HG03520 (cell line): ENCODE measurements around the gene DUSP23.

ENCODE experiments used
- ATAC-seq: cut with Tn5 transposase; IDR thresholded peaks from one replicate; pipeline ENCODE4 v1.9.1; 2021; ENCODE audit warnings: mild to moderate bottlenecking, moderate library complexity; ENCODE audit not compliant: unreplicated experiment

Gene DUSP23

DNA sequence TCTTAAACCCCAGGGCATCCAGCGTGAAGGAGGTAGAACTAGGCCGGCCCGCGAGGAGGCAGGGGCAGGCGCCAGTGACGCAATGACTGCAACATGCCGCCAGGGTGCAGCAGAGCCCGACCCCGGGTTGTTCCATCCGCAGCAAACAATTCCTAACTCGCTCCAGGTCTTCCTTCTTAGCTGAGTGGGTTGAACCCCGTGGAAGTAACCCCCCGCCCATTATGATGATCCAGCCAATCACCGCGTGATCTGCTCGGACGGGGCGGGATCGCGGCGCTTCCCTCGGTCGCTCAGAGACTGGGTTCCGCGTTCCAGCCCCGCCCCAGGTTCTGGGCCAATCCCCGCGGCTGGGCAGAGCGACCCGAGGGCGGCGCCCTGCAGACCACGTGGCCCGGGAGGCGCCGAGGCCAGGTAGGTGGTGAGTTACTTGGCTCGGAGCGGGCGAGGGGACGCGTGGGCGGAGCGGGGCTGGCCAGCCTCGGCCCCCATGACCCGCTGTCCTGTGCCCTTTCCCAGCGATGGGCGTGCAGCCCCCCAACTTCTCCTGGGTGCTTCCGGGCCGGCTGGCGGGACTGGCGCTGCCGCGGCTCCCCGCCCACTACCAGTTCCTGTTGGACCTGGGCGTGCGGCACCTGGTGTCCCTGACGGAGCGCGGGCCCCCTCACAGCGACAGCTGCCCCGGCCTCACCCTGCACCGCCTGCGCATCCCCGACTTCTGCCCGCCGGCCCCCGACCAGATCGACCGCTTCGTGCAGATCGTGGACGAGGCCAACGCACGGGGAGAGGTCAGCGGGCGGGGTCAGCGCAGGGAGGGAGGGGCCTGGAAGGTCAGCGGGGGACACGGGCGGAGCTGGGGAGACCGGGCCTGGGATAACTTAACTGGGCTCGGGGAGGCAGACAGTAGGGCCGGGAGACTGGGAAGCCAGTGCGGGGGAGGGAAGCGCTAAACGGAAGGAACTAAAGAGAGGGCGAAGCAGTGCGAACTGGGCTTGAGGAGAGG, at the start of gene DUSP23:
Gene DUSP23, plus strand, starts transcription at position 380 of the 1,000 bp plus-strand sequence. Its CDS starts 139 bp downstream, at position 519.
- peak; percentile 98 for ATAC-seq

DNA sequence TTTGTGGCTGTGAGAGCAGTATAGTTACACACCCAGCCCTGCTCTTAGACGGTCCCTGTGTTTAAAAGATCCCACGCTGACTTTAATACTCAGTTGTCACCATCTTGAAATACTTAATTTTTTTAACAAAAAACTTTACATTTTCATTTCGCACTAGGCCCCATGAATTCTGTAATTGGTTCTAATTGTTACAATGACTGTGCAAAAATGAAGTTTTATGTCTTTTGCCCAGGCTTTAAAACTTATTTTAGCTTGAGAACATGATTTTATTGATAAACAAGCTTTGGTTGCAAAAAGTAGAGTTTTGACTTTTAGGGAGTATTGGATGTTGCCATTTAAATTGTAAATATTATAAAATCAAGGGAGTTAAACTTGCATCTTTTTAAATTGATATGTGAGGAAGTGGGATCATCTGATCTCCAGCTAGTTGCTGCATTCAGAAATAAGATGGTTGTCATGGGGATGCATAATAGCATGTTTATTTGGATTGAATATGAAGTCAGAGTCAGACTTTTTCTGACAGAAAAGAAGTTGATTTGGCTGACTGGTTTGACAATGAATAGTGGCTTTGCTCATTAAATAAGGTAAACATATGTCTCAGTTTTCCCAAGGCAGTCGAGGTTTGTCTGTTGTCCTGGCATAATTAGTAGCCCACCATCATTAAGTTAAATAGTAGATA, 43.4 kb upstream of the DUSP23 start:
- no peak for ATAC-seq

DNA sequence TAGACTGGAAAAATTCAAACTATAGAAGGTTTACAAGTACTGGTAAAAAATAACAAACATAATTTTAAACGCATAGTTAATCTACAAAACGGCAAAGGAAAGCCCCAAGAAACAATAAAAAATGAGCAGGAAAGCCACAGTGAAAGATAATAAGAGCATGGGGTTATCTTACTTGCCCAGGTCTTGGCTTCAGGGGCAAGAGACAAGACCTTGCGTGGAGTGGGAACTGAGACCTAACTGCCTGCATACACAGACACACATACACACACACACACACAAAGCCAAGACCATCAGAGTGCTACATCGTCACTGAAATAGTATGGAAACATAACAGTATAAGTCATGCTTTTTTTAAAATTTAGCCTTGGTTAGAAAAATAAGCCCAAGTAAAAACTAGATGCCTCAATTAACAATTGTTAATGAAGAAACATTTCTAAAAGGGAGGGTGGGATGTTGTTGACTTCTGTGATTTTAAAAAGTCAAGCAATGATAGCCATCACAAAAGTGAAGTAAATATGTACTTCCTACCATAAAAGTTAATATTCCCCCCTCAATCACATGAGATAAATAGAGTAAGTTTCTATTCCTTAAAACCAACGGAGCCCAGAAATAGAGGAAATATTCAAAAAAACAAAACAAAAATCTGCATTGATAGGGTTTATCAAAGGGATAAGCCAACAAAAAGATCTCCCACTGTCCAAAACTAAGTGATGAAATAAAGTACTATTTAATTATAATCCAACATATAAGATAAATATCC, 36.9 kb upstream of the DUSP23 start:
- ATAC-seq = no peak

DNA sequence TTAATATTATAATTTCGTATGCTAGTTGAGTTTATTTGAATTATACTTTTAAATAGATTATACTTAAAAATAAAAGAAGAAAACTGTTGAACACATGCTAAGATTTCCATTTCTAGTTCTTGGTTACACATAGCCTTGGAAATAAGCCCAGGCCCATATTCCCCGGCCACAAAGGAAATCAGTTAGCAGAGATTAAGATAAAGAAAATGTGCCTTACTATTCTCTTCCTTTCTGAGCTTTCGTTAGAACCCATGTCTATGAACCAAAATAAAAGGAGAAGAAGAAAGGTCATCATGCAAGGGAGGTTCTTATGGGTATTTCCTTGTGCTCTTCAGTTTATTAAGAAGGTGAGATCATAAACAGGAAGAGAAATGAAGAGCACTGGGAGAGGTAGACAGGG, 34.1 kb upstream of the DUSP23 start:
- ATAC-seq = no peak

DNA sequence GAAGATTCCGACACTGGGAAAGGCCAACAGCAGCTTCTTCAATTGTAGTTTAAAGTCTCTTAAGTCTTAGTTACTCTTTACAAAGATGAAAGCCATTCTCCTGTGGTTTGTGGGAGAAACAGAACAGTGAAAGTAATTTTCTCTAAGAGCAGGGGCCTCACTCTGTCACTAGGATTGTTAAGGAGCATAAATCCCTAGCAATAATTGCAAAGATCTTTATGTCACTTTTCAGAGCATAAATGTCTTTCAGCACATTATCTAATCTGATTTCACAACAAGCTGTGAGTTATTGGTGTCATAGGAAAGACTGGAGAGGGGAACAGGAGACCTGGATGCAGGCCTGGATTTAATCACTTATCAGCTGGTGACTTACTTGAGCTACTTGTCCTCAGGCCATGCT, 32.4 kb upstream of the DUSP23 start:
- no peak for ATAC-seq

DNA sequence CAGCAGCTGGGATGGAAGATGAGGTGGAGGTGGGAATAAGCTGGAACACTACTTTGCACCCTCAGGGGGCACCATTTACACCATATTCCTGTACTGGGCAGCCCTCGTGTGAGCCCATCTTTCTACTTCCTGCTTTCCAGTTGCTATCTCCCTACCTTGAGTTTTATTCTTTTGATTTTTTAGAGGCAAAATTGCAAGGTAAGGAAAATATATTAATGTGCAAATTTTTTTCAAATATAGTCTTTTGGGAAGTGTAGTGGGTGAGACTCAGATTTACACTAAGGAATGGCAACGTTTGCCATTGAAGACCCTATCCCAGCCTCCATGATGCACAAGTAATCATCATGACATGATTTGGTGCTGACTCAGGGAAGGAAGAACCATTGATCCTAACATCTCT, 31.1 kb upstream of the DUSP23 start:
- ATAC-seq = no peak

DNA sequence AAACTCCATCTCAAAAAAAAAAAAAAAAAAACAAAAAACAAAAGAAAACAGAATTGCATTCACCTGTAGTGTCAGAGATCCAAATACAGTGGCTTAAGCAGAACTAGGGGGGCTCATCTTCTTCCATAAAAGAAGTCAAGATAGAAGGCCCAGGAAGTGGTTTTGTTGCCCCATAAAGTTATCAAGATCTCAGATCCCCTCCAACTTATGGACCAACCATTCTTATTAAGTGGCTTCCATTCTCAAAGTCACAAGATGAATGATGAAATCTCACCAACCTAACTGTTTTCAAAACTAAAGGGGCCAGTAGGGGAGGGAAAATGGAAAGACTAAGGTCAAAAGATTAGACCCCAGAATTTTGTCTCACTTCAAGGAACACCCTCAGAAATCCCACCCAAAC, 30.1 kb upstream of the DUSP23 start:
- ATAC-seq = no peak

DNA sequence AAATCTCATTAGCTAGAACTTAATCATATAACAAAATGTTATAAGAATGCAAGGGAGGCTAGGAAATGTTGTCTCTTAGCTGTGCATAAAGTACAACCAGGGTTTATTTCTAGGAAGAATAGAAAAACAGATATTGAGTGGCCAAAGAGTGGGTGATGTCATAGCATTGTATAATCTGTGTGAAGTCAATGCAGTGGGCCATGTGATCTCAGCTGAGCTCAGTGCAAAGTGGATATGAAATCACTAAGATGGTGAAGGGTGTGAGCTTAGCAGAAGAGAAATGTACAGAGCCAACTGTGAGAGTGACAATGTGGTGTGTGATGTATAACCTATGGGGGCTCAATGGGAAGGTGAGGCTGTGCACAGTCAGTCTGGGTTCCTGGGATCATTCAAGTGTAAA, 29.7 kb upstream of the DUSP23 start:
- ATAC-seq = no peak

DNA sequence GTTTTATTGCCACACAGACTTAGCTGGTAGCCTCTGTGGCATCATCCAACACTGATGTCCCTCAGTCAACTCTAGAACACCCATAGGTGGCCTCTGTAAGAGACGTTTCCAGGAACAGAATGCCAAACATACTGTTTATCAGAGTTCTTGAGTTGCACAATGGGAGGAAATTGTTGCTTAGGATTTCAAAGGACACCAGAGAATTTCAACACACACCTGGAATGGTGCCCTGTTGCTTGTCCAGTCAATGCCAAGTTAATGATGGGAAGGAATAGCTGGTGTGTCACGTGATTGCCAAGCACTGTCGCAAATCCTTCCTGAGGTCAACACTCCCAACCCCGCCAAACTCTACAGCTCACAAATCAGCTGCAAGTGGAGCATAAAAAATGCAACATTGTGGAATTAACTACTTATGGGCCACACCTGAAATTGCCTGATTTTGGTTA, 28.6 kb upstream of the DUSP23 start:
- ATAC-seq = no peak

DNA sequence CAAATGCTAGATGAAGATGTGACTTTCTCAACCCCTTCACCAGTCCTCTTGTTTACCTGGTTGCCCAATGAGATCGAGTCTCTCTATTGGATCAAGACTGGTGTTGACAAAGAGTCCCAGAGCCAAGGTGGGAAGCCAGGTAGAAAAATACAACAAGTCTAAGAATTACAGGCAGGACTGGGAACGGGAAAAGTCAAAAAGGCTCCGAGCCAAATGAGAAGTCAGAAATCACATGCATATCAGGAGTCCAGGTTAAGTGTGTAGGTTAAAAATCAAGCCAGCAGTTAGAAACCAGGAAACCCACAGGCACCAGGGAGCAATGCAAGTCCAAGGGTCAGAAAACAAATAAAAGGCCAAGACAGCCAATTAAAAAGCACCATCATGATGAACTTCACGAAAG, 27.4 kb upstream of the DUSP23 start:
- ATAC-seq = no peak

DNA sequence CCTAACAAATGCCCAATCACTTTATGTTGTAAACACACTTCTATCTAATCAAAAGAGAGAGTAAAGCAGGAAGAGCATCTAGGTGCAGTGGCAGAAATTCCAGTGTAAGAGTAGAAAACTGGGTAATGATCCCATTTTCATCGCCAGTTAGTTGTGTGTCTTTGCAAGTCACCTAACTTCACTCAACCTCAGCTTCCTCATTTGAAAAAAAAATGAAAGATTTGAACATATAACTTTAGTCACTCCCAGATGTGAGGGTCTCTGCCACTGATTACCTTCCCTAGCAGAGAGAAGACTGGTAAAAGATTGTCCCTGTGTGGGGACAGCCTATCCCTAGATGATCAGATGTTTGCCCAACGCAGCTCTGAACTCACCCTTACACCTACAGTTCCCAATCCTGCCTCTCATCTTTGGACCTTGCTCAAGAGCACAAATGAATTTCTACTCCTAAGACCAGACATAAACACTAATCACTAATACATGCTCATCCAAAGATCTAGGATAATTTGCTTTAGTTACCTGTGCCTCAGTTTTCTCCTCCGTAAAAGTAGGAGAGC, 25.2 kb upstream of the DUSP23 start:
- ATAC-seq = no peak

DNA sequence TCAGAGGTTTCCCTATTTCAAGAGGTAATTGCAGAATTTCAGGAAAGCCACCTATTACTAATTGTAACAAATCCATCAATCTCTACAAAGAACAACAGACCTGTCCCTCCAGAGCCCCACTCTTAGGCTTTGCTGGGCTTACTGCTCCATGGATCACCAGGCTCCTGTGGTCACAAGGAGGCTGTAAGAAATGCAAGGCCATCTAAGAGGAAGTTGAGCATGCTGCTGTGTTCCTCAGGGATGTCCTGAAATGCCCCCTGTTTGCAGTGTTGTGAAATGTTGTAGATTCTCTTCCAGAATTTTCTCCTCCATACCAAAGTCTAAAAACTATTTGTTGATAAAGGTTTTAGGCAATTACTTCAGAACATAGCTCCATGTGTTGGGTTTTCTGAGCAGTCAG, 24.4 kb upstream of the DUSP23 start:
- ATAC-seq = no peak

DNA sequence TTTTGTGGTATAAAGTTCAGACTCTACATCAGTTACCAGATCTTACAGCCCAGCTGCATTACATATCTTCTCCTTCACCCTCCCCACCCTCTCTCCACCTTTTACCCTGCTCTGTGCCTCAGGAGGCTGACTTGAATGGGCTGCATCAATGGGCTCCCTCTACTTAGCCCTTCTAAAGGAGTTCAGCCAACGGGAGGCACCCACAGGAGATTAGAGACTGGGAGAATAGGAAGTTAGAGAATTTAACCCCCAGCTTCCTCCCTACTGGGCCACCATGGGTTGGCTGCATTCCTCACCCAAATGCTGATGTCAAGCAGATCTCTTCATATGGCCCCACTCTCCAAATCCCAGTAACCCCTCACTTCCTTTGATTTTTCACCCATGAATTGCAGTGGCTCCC, 17.1 kb upstream of the DUSP23 start:
- no peak for ATAC-seq

DNA sequence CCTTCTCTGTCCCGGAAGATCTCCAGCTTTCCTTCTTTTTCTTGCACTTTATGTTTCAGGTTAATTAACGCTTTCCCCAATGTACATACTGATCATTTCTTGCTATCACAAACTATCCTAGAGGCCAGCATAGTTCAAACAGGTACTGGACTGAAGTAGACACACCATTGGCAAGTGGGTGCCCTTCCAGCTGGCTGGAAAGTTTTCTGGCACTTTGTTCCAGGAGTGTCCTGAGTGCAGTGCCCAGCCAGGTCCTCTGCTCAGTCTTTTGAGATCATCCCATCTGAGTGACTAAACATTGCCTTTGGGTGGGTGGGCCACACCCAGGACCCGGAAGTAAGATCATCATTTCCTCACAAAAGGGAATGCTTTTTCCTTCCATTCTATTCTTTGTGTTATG, 15.0 kb upstream of the DUSP23 start:
- ATAC-seq = no peak

DNA sequence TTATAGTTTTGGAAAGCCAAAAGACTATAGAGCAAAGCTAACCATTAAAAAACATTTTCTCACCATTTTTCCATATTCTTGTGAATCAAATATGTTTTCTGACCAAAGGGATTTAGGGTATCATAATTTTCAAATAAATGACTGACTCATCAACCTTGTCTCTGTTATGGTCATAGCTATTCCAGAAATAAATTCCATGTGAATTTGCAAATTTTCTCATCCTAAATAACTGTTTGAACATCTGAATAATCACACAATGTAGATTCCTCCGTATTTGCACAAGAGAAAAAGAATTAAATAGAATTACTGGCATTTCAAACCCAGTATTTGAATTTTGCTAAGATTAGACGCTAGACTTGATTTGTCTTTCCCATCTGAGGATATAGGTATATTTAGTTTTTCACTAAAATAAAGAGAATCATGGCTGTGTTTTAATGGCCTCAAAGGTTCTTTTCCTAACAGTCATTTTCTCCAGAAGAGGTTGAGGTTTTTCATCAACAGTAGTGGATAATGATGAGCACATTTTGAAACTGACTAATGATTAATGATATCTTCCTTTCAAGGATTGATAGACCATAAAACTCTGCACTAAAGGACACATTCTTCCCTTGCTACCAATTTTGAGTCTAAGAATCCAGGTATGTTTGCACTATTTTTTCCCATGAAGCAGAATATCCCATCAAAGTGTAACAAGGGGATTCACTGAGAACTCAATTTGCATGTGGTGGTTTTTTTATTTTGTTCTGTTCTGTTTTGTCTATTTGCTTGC, 9.5 kb upstream of the DUSP23 start:
- no peak for ATAC-seq

DNA sequence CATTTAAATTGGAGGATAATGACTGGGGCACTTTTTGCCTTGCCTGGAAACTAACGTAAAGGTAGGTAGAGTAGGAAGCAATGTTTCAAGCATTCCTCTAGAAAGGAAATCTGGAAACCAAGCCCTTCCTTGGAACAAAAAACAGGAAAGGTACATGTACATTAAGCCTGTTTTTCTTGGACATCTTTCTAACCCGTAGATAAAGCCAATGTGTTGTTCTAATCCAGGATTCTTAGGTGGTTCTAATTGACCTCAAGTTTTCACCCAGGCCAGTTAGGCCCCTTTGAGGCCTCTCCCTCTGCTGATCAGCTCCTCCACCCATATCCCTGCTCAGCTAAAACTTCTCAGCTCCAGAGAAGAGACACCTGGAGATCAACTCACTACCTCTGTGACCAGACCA, 6.3 kb upstream of the DUSP23 start:
- ATAC-seq = no peak

DNA sequence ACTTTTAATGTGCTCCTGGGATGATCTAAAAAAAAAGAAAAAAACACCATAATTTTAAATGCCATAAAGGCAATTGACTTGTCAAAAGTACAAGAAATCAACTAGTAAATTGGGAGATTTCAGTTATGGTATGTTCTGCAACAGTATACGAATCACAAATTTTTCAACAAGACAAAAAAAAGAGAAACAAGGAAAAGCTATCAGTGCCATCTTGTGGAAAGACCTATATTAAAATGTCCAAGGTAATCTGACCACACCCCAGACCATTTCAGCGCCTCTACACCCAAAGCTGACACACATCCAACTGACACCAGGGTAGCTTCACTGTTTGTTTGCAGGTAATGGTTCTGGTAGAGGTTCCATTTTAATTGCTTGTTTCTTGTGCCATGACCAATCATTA, 5.0 kb upstream of the DUSP23 start:
- no peak for ATAC-seq

DNA sequence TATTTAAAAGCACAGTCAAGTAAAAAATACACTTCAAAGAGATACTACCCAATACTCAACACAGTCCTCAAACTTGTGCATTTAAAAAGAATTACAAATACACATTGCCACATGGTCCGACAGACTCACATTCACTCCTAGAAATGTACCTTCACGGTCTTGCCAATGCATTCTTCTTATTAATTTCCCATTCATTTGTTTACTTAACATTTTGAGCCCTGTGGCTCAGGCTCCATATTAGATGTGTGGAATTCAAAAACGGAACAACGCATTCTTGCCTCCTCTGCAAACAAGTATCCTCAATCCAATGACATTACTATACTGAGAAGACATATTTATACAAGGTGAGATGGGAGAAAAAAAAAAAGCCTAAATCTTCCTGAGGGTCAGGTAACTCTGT, 2.5 kb upstream of the DUSP23 start:
- no peak for ATAC-seq

DNA sequence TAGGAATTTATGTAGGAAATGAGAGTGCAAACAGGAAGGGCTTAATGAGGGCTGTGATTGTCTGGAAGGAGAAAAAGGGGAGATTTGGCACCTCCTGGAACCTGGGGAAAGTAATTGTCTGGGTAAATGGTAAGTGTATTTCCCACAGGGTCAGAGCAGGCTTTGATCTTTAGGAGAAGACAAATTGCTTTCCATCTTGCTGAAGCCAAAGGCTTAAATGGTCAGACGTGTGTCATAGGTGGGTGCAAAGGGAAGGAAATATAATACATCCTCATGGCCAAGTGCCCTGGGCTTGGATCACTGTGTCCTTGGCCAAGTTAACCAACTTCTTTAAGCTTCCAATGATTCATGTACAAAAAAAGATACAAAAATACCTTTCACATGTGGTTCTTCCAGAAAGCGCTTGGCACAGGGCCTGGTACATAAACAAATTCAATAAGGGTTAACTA, 1.3 kb upstream of the DUSP23 start:
- ATAC-seq = no peak

DNA sequence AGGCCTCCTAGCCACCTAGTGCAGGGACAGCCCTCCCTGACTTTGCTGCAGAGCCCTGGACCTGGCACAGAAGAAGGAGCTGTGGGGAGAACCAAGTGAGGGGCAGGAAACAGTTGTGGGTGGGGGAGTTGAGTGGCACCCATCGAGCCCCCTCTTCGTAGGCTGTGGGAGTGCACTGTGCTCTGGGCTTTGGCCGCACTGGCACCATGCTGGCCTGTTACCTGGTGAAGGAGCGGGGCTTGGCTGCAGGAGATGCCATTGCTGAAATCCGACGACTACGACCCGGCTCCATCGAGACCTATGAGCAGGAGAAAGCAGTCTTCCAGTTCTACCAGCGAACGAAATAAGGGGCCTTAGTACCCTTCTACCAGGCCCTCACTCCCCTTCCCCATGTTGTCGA, 1.2 kb downstream of the DUSP23 start:
- no peak for ATAC-seq
